ENCODE results near the gene CFAP107. TPM values are rescaled to one million over a fixed set of nuclear protein-coding genes. Genes with fewer than 3 reads are reported as not detected.

CFAP107 gene
- total and polyA plus RNA-seq, 7 donors: under 0.01 TPM; not detected in 6

GRCh38 chr1:12756768-12757413, 10.9 kb downstream of the CFAP107 start:
- WGBS, 2 donors: 67 to 78% methylated on average over 6 of the region's 6 CpGs
- no peak for DNase-seq

DNA sequence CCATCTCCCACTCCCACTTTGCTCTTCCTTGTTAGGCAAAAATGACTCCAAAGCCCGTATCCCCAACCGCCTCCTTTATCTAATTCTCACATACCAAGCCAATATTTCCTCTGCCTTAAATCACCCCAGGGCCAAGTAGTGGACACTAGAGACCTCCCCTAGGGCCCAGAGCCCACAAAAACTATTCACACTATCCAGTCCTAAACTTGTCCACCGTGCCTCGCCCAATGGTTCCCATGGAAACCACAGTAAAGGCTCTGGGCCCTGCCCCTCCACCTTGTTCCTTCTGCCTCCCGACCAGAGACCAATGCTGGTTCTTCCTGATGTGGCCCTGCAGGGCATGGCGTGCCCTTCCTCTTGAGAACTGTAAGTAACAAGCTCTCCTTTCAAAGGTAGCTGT, 11.8 kb downstream of the CFAP107 start:
- no peaks in the 10 kb centered on the region for H3K9me3 ChIP-seq
- no peaks in the 10 kb centered on the region for H3K4me1 ChIP-seq
- no peak for TF ChIP-seq POLR2A (IDR thresholded peaks at IDR 0.05)
- no peak for TF ChIP-seq CTCF (IDR thresholded peaks at IDR 0.05)
- no peak for TF ChIP-seq POLR2AphosphoS5 (IDR thresholded peaks at IDR 0.05)
- no peak for TF ChIP-seq EP300 (IDR thresholded peaks at IDR 0.05)
- 58 to 68% methylated on average over 6 of the region's 6 CpGs for WGBS, 2 donors
- peaks cover 0 to 10% (median 0%) of the 10 kb centered on the region in 3 donors for H3K27me3 ChIP-seq
- no peak overlapping the region for H3K4me3 ChIP-seq
- no peak overlapping the region for H3K27ac ChIP-seq
- intact Hi-C loops (cut with DNase I): no loop called here
- no peaks in the 10 kb centered on the region for H3K36me3 ChIP-seq
- no peak for DNase-seq

More at GRCh38 chr1:12756768-12757413, 10.9 kb downstream of the CFAP107 start:
- no peaks in the 10 kb centered on the region for H3K36me3 ChIP-seq
- H3K4me1 ChIP-seq: no peaks in the 10 kb centered on the region
- no peak overlapping the region for H3K27ac ChIP-seq
- intact Hi-C loops (cut with DNase I): no loop called here
- H3K27me3 ChIP-seq: peaks cover 0 to 10% (median 0%) of the 10 kb centered on the region in 3 donors
- no peaks in the 10 kb centered on the region for H3K9me3 ChIP-seq
- no peak overlapping the region for H3K4me3 ChIP-seq
- no peak for TF ChIP-seq EP300 (IDR thresholded peaks at IDR 0.05)
- TF ChIP-seq POLR2A (IDR thresholded peaks at IDR 0.05): no peak
- no peak for TF ChIP-seq CTCF (IDR thresholded peaks at IDR 0.05)
- no peak for TF ChIP-seq POLR2AphosphoS5 (IDR thresholded peaks at IDR 0.05)

GRCh38 chr1:12760256-12760795, 14.3 kb downstream of the CFAP107 start:
- no peak for TF ChIP-seq EP300 (IDR thresholded peaks at IDR 0.05)
- no peak for TF ChIP-seq CTCF (IDR thresholded peaks at IDR 0.05)
- no peak for TF ChIP-seq POLR2A (IDR thresholded peaks at IDR 0.05)
- no peak for TF ChIP-seq POLR2AphosphoS5 (IDR thresholded peaks at IDR 0.05)
- Histone ChIP-seq H3K4me3 (no peak overlapping the region), H3K4me1 (no peaks in the 10 kb centered on the region), H3K36me3 (no peaks in the 10 kb centered on the region), H3K9me3 (no peaks in the 10 kb centered on the region), H3K27me3 (peaks cover 0 to 10% (median 0%) of the 10 kb centered on the region in 3 donors), H3K27ac (no peak overlapping the region)
- no peak for DNase-seq
- intact Hi-C loops (cut with DNase I): no loop called here
- 71 to 78% methylated on average over 7 of the region's 7 CpGs for WGBS, 2 donors

DNA sequence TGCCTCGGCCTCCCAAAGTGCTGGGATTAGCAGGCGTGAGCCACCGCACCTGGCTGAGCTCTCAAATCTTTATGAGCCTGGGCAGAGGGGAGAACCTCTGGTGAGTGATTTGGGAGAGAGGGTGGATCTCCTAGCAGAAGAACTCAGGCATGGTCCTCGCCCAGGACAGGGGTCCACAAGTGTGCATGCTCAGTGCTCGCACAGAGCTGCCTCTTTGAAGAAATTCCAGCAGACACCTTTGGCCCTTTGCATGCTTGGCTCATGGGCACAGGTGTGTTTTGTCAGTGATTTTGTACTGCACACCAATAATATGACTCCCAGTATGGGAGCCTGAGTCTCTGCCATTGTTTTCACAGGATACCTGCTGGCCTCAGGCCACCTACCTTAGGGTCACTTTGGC, 15.8 kb downstream of the CFAP107 start:
- 87% methylated on average over 5 of the region's 5 CpGs for WGBS, 2 donors
- intact Hi-C loops (cut with DNase I): no loop called here
- TF ChIP-seq EP300 (IDR thresholded peaks at IDR 0.05) (no peak), POLR2AphosphoS5 (IDR thresholded peaks at IDR 0.05) (no peak), POLR2A (IDR thresholded peaks at IDR 0.05) (no peak)

DNA sequence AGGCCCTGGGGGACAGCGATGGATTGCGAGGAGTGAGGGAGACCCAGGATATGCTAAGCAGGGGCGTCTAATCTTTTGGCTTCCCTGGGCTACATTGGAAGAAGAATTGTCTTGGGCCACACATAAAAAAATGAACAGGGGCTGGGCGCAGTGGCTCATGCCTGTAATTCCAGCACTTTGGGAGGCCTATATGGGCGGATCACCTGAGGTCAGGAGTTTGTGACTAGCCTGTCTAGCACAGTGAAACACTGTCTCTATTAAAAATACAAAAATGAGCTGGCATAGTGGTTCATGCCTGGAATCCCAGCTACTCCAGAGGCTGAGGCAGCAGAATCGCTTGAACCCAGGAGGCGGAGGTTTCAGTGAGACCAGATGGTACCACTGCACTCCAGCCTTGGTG, 16.8 kb downstream of the CFAP107 start:
- no peak for DNase-seq
- TF ChIP-seq POLR2A (IDR thresholded peaks at IDR 0.05): no peak
- no peak for TF ChIP-seq CTCF (IDR thresholded peaks at IDR 0.05)
- no peak for TF ChIP-seq POLR2AphosphoS5 (IDR thresholded peaks at IDR 0.05)
- no peak for TF ChIP-seq EP300 (IDR thresholded peaks at IDR 0.05)
- Histone ChIP-seq H3K4me1 (no peaks in the 10 kb centered on the region), H3K27me3 (peaks cover 0 to 10% (median 0%) of the 10 kb centered on the region in 3 donors), H3K27ac (no peak overlapping the region), H3K4me3 (no peak overlapping the region), H3K9me3 (no peaks in the 10 kb centered on the region), H3K36me3 (no peaks in the 10 kb centered on the region)
- WGBS, 2 donors: 90 to 93% methylated on average over 7 of the region's 7 CpGs
- intact Hi-C loops (cut with DNase I): no loop called here

More for the DNA sequence above, 15.8 kb downstream of the CFAP107 start:
- Histone ChIP-seq H3K27ac (no peak overlapping the region), H3K36me3 (no peaks in the 10 kb centered on the region), H3K9me3 (no peaks in the 10 kb centered on the region), H3K4me1 (no peaks in the 10 kb centered on the region), H3K27me3 (peaks cover 0 to 10% (median 0%) of the 10 kb centered on the region in 3 donors), H3K4me3 (no peak overlapping the region)
- no peak for DNase-seq
